GM12878 (cell line): Measurements from ENCODE around the gene SYNGR1. TPM values are rescaled to one million over a fixed set of nuclear protein-coding genes. Genes with fewer than 3 reads are reported as not detected.

ENCODE experiments used
- ATAC-seq: fragments of 200-7000 bp; cut with Tn5 transposase; 3 replicates; pipeline ENCODE4 v1.9.1; 2020; ENCODE audit warnings: mild to moderate bottlenecking, moderate library complexity
- BruUV-seq: library from RNA; stranded (reverse); fragments of 400-500 nt; replicated peaks from 2 replicates; lab custom pipeline; 2021; lab: Mats Ljungman, UMichigan
- CTCF ChIA-PET: fragments of 300-600 bp; sonication (Branson Sonifier 250); formaldehyde crosslinking; extraction: SDS; loops from one replicate; lab custom pipeline; 2021; ENCODE audit warnings: inconsistent platforms; lab: Yijun Ruan, JAX
- POLR2A ChIA-PET: fragments of 350-600 bp; formaldehyde crosslinking; extraction: SDS; loops from one replicate; lab custom pipeline; 2021; ENCODE audit warnings: inconsistent platforms; lab: Charles Lee
- RAD21 ChIA-PET: fragments of 300-600 bp; sonication (Branson Sonifier 250); formaldehyde crosslinking; loops from one replicate; lab custom pipeline; 2023; ENCODE audit warnings: antibody characterized with exemption; ENCODE audit not compliant: unreplicated experiment; lab: Charles Lee
- SMC1A ChIA-PET: fragments of 300-600 bp; sonication (Branson Sonifier 250); formaldehyde crosslinking; loops from one replicate; lab custom pipeline; 2023; ENCODE audit not compliant: unreplicated experiment, uncharacterized antibody; lab: Charles Lee
- DNase-seq: peaks from one replicate; pipeline ENCODE4 v3.0.0-alpha.2; 2011; ENCODE audit warnings: low read depth, low spot score
- FAIRE-seq: peaks from 3 replicates; lab custom pipeline; 2011; peaks lifted over from hg19 to GRCh38; lab: Jason Lieb, UNC
- H2AFZ ChIP-seq: 2 replicates; pipeline ENCODE4 v1.6.0; 2011; ENCODE audit warnings: low read depth, low read length, control low read depth; ENCODE audit not compliant: control insufficient read depth
- H3K27ac ChIP-seq: 2 replicates; pipeline ENCODE4 v1.5.1; 2011; ENCODE audit warnings: control low read depth; ENCODE audit not compliant: control insufficient read depth, insufficient read depth
- H3K27me3 ChIP-seq, 2 experiments: replicated peaks in 1 of 2; 2 replicates each; pipeline versions ENCODE4 v1.6.0 to v1.6.1; 2011; ENCODE audit warnings: low read length in 1 of 2; ENCODE audit not compliant: control insufficient read depth in 2 of 2, insufficient read depth in 2 of 2
- H3K36me3 ChIP-seq, 2 experiments: 2 replicates each; pipeline ENCODE4 v1.5.1; 2011; ENCODE audit warnings: low read length in 1 of 2; ENCODE audit not compliant: control insufficient read depth in 2 of 2, insufficient read depth in 2 of 2
- H3K4me1 ChIP-seq: 2 replicates; pipeline ENCODE4 v1.6.1; 2011; ENCODE audit warnings: mild to moderate bottlenecking, low read length, moderate library complexity, mixed read lengths; ENCODE audit not compliant: control insufficient read depth, insufficient read depth
- H3K4me2 ChIP-seq: 2 replicates; pipeline ENCODE4 v1.6.0; 2011; ENCODE audit warnings: control low read depth; ENCODE audit not compliant: control insufficient read depth, insufficient read depth
- H3K4me3 ChIP-seq: fragments of 200-600 bp; sonication (generic); 2 replicates; pipeline ENCODE4 v1.5.1; 2016
- H3K79me2 ChIP-seq: 2 replicates; pipeline ENCODE4 v1.6.0; 2011; ENCODE audit warnings: low read length; ENCODE audit not compliant: control insufficient read depth, insufficient read depth
- H3K9ac ChIP-seq: 2 replicates; pipeline ENCODE4 v1.8.0; 2011; ENCODE audit warnings: low read length, control low read depth, mixed read lengths; ENCODE audit not compliant: control insufficient read depth, insufficient read depth
- H3K9me3 ChIP-seq: replicated peaks from 3 replicates; pipeline ENCODE4 v1.5.1; 2011; ENCODE audit warnings: mild to moderate bottlenecking, low read length; ENCODE audit not compliant: control insufficient read depth, insufficient read depth
- H4K20me1 ChIP-seq: 2 replicates; pipeline ENCODE4 v1.6.0; 2011; ENCODE audit not compliant: control insufficient read depth, insufficient read depth
- ASH2L ChIP-seq: fragments of 300-600, 200-600 bp; sonication (generic); IDR thresholded peaks from 2 replicates; pipeline ENCODE4 v1.6.1; 2017; ENCODE audit warnings: low read depth, mild to moderate bottlenecking, borderline replicate concordance
- BCL11A ChIP-seq: IDR thresholded peaks from 2 replicates; pipeline ENCODE4 v1.6.1; 2011; ENCODE audit warnings: low read depth, low read length
- BHLHE40 ChIP-seq, 2 experiments: fragments of 450-650 bp in 1 of 2; IDR thresholded peaks; 2 replicates each; pipeline ENCODE4 v1.6.1; 2011 to 2017; ENCODE audit warnings: low read depth in 2 of 2, borderline replicate concordance in 1 of 2, improper control_type of control experiment in 1 of 2, low read length in 1 of 2, mild to moderate bottlenecking in 1 of 2
- CHD2 ChIP-seq: IDR thresholded peaks from 2 replicates; pipeline ENCODE4 v1.6.1; 2011; ENCODE audit warnings: low read depth, low read length, improper control_type of control experiment, borderline replicate concordance
- DPF2 ChIP-seq: fragments of 450-650 bp; IDR thresholded peaks from 2 replicates; pipeline ENCODE4 v1.6.1; 2017; ENCODE audit warnings: mild to moderate bottlenecking
- EED ChIP-seq: sonication (generic); IDR thresholded peaks from 2 replicates; pipeline ENCODE4 v1.6.1; 2016; ENCODE audit warnings: antibody characterized with exemption, low read depth
- EP300 ChIP-seq, 2 experiments: fragments of 150-350 bp in 1 of 2; IDR thresholded peaks; 2 replicates each; pipeline ENCODE4 v1.6.1; 2011 to 2012; ENCODE audit warnings: low read depth in 2 of 2, low read length in 2 of 2, borderline replicate concordance in 1 of 2, improper control_type of control experiment in 1 of 2, inconsistent platforms in 1 of 2; ENCODE audit not compliant: control insufficient read depth in 1 of 2
- GATAD2B ChIP-seq: fragments of 450-650 bp; conservative IDR thresholded peaks from 2 replicates; pipeline ENCODE4 v1.6.1; 2017; ENCODE audit warnings: low read depth, mild to moderate bottlenecking, moderate library complexity
- NKRF ChIP-seq: fragments of 450-650 bp; conservative IDR thresholded peaks from 2 replicates; pipeline ENCODE4 v1.6.1; 2017; ENCODE audit warnings: mild to moderate bottlenecking, moderate library complexity
- POLR2A ChIP-seq: IDR thresholded peaks from 2 replicates; pipeline ENCODE4 v1.6.1; 2011; ENCODE audit warnings: low read depth, mild to moderate bottlenecking, low read length
- POU2F2 ChIP-seq: IDR thresholded peaks from 3 replicates; pipeline ENCODE4 v1.6.1; 2011; ENCODE audit warnings: low read depth, mild to moderate bottlenecking, low read length, borderline replicate concordance
- SIN3A ChIP-seq: IDR thresholded peaks from 2 replicates; pipeline ENCODE4 v1.6.1; 2012; ENCODE audit warnings: low read depth, low read length, improper control_type of control experiment
- SMARCA5 ChIP-seq: fragments of 450-650 bp; IDR thresholded peaks from 2 replicates; pipeline ENCODE4 v1.6.1; 2017; ENCODE audit warnings: mild to moderate bottlenecking
- ZBTB40 ChIP-seq: fragments of 450-650 bp; IDR thresholded peaks from 2 replicates; pipeline ENCODE4 v1.6.1; 2016; ENCODE audit warnings: mild to moderate bottlenecking, moderate library complexity, borderline replicate concordance
- ZNF217 ChIP-seq: fragments of 450-650 bp; IDR thresholded peaks from 2 replicates; pipeline ENCODE4 v1.6.1; 2017; ENCODE audit warnings: antibody characterized with exemption, mild to moderate bottlenecking
- WGBS: methylation state at CpG from one replicate; pipeline ENCODE4 v1.1.6; 2016; ENCODE audit warnings: low lambda C conversion rate; ENCODE audit not compliant: insufficient replicate concordance, insufficient coverage; ENCODE audit errors: missing lambda C conversion rate; 5-methylcytosine and 5-hydroxymethylcytosine counted together
- in situ Hi-C: fragments of 300-500 bp; cut with MboI; formaldehyde crosslinking; loops from 9 replicates; pipeline ENCODE4 v1.14.3; 2018; ENCODE audit warnings: mixed read lengths
- intact Hi-C: fragments of 100-400 bp; cut with micrococcal nuclease; formaldehyde crosslinking; loops from one replicate; pipeline ENCODE4 v1.14.2; 2022; ENCODE audit not compliant: unreplicated experiment
- polyA plus RNA-seq, 11 experiments: library from polyadenylated mRNA; depleted of rRNA in 4 of 11; unstranded in 6 of 11; stranded (reverse) in 5 of 11; fragments of >200 nt; fragmentation: Nextera tagmentation in 4 of 11; fragmentation: Illumina TruSeq in 1 of 11; extraction: Ambion mirVana in 4 of 11; extraction: Trizol in 1 of 11; gene quantifications; 1 replicate in 1 of 11; 2 replicates in 10 of 11; pipeline versions ENCODE4 v1.2.1 to v1.2.3, GENCODE V29; 2011 to 2016; ENCODE audit warnings: inconsistent platforms in 2 of 11, missing spikeins in 2 of 11, low read depth in 1 of 11
- total RNA-seq, 4 experiments: library from RNA; depleted of rRNA in 3 of 4; stranded (reverse); fragments of >200 nt in 3 of 4; fragmentation: Illumina TruSeq in 1 of 4; extraction: Trizol in 1 of 4; gene quantifications; 2 replicates each; pipeline versions ENCODE4 v1.2.1 to v1.2.3, GENCODE V29; 2013 to 2021

Gene SYNGR1
- total and polyA plus RNA-seq, 10 of the 15 experiments (the other 5 are each of a cell fraction or from before 2014, with no cell fraction given): 0.87 to 9.2 (median 3.5) TPM

- intact Hi-C loops (no loop called here), in situ Hi-C loops (loop anchor here (10.0 kb wide), 1 partner anchor 685 kb away; no protein-coding TSS in a partner anchor)
- Histone ChIP-seq H3K4me1 (peaks cover 7% of the 10 kb centered on the region), H4K20me1 (no peaks in the 10 kb centered on the region), H3K4me3 (peak overlapping the region; percentile 49; the same call in 1 of the 2 replicates), H3K9me3 (no peaks in the 10 kb centered on the region), H3K27ac (no peak overlapping the region), H3K4me2 (peak overlapping the region; percentile 72; the same call in 1 of the 2 replicates), H2AFZ (peak overlapping the region; percentile 83), H3K27me3 (peaks cover 0 to 1% of the 10 kb centered on the region in 2 experiments; a peak in 1 of 4 replicates), H3K79me2 (no peaks in the 10 kb centered on the region), H3K9ac (no peak overlapping the region), H3K36me3 (no peaks in the 10 kb centered on the region)
- TF ChIP-seq EP300 (IDR thresholded peaks at IDR 0.05; ENCODE audit: borderline replicate concordance in 1 of 2, control insufficient read depth in 1 of 2, low read depth in 2 of 2, low read length in 2 of 2) (0 out of 4 replicates have a peak, but pooled peaks of 1 of the 2 experiments have one; percentile 8), ZNF217 (no peak), NKRF (0 out of 2 replicates have a peak, but pooled peaks have one; percentile 10), POU2F2 (0 out of 3 replicates have a peak, but pooled peaks have one; percentile 1), SIN3A (no peak), BHLHE40 (IDR thresholded peaks at IDR 0.05; ENCODE audit: borderline replicate concordance in 1 of 2, low read depth in 2 of 2, low read length in 1 of 2) (0 out of 4 replicates have a peak, but pooled peaks of 1 of the 2 experiments have one; percentile 21), ZBTB40 (0 out of 2 replicates have a peak, but pooled peaks have one; percentile 3), CHD2 (no peak), BCL11A (no peak), DPF2 (peak; percentile 27; the same call in 1 of the 2 replicates), SMARCA5 (0 out of 2 replicates have a peak, but pooled peaks have one; percentile 45), GATAD2B (0 out of 2 replicates have a peak, but pooled peaks have one; percentile 4), ASH2L (no peak), EED (peak; percentile 13; the same call in 1 of the 2 replicates), POLR2A (0 out of 2 replicates have a peak, but pooled peaks have one; percentile 20)
- POLR2A ChIA-PET: interaction anchor here (2.1 kb wide), 1 partner anchor 30 kb away, joined by 10 read pairs; the partner anchor contains the start of gene RPL3
- WGBS: 1% methylated on average over 30 of the region's 57 CpGs
- BruUV-seq: no TSS peak
- FAIRE-seq (peak; percentile 86), ATAC-seq (peak; percentile 31), DNase-seq (no peak)
- CTCF ChIA-PET: interaction anchor here (1.0 to 1.8 kb wide), 8 partner anchors 11 to 180 kb away, joined by 3 to 10 read pairs (median 4); partner anchors contain the start of genes ATF4 and RPL3
- RAD21 ChIA-PET: interaction anchor here (1.3 to 1.6 kb wide), 2 partner anchors 30 to 50 kb away, joined by 3 to 7 read pairs; partner anchors contain the start of genes RPL3 and TAB1
- SMC1A ChIA-PET: interaction anchor here (0.7 to 1.2 kb wide), 3 partner anchors 18 to 31 kb away, joined by 3 read pairs; no protein-coding TSS in a partner anchor
Measured at GRCh38 chr22:39349506-39349966, 255 bp upstream of the SYNGR1 start.
